GM12801 (cell line): ENCODE results near the gene KRTAP10-11.

Experiments
- CTCF ChIP-seq: IDR thresholded peaks from one replicate; pipeline ENCODE4 v1.5.1; 2011; ENCODE audit warnings: control low read depth; ENCODE audit not compliant: insufficient read length; ENCODE audit errors: extremely low read depth

The KRTAP10-11 gene

DNA sequence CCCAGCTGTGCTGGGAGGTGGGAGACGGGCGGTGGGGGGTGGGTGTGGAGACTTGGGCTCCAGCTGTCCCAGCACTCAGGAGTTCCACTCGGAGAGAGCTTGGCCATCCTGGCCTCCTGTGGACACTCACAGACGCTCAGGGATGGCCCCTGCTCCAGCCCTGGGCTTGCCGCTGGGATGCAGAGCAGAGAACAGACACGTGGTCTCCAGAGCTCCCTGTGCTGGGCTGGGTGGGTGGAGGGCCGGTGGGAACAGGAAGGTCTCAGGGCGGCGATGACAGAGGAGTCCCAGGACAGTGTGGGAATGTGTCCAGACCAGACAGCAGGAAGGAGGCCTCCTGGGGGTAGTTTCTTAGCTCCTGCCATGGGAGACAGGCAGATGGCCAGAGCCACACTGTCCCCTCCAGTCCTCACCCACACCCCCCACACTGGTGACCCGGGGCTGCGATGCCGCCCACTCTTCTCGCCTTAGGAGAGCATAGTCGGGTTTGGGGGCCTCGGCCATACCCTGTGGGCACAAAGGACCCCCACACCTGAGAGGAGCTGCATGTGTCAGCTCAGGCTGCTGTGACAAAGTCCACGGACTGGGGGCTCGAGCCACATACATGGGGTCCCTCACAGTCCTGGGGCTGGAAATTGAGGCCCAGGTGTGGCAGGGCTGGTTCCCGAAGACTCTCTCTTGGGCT lies 17.4 kb upstream of the KRTAP10-11 start:
- TF ChIP-seq CTCF = no peak

- TF ChIP-seq CTCF = no peak
Measured at GRCh38 chr21:44630440-44630839, 15.8 kb upstream of the KRTAP10-11 start.

DNA sequence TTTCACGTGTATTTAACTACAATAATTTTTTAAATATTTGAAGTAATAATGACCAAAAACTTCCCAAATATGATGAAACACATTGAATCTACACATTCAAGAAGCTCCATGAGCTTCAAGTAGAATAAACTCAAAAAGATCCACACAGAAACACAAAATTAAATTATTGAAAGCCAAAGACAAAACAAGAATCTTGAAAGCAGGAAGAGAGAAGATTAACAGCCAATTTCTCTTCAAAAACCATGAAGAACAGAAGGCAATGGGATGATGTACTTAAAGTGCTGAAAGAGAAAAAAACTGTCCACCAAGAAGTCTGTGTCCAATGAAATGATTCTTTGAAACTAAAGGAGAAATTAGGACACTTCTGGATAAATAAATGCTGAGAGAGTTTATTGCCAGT lies 14.1 kb upstream of the KRTAP10-11 start:
- TF ChIP-seq CTCF = no peak

- no peak for TF ChIP-seq CTCF
Measured at GRCh38 chr21:44636209-44637017, 9.8 kb upstream of the KRTAP10-11 start.

DNA sequence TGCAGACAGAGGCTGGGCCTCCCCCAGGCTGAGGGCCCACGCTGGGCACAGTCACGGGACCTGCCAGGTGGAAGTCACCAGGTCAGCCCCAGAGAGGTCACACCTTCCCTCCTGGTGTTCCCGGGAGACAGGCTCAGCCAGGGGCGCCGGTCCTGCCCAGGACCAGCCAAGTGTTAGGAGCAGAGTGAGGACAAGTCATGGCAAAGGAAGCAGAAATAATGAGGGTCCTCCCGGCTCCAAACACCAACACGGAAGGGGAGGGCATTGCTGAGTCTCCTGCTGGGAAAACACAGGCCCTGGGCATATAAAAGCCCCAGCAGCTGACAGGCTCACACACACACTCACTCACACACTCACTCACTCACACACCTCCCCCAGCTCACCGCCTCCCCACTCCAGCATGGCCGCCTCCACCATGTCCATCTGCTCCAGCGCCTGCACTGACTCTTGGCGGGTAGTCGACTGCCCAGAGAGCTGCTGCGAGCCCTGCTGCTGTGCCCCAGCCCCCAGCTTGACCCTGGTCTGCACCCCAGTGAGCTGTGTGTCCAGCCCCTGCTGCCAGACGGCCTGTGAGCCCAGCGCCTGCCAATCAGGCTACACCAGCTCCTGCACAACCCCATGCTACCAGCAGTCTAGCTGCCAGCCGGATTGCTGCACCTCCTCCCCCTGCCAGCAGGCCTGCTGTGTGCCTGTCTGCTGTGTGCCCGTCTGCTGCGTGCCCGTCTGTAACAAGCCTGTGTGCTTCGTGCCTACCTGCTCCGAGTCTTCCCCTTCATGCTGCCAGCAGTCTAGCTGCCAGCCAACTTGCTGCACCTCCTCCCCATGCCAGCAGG lies 9.0 kb upstream of the KRTAP10-11 start, which contains the start of gene KRTAP10-10:
TSS of gene KRTAP10-10 (plus strand) at position 339 of the 833 bp plus-strand sequence. CDS start at position 401, 62 bp downstream.
- TF ChIP-seq CTCF = no peak

DNA sequence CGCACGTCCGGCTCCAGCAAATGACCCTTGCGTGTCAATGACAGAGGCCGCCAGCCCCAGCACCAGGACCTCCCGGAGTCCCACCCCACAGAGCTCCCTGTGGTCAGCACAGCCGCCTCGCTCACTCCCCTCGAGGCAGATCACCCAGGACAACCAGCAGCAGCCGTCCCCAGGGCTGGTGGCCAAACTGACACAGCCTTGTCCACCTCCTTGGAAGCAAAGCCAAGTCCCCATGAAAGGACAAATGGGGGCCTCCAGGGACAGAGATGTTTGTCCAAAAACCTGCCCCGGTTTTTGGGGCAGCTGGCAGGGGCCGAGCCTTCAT lies 6.9 kb upstream of the KRTAP10-11 start:
- no peak for TF ChIP-seq CTCF

DNA sequence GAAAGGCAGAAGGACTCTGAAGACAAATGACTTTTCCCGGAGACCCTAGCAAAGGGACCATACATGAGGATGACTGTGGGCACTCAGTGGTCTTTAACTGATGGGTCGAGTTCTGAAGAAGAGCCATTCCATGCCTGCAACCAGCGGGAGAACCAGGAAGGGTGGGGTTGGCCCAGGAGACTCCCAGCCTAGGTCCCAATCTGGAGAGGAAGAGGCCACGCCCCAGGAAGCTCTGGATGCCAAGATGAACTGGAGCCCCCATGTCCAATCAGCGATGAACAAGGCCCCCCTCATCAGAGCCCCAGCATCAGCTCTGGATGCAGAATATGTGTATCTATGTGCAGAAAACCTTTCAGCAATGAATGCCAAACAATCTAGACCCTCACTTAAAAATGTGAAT lies 5.5 kb upstream of the KRTAP10-11 start:
- no peak for TF ChIP-seq CTCF
